Measurements from ENCODE around the gene ETV6.

The ETV6 gene

DNA sequence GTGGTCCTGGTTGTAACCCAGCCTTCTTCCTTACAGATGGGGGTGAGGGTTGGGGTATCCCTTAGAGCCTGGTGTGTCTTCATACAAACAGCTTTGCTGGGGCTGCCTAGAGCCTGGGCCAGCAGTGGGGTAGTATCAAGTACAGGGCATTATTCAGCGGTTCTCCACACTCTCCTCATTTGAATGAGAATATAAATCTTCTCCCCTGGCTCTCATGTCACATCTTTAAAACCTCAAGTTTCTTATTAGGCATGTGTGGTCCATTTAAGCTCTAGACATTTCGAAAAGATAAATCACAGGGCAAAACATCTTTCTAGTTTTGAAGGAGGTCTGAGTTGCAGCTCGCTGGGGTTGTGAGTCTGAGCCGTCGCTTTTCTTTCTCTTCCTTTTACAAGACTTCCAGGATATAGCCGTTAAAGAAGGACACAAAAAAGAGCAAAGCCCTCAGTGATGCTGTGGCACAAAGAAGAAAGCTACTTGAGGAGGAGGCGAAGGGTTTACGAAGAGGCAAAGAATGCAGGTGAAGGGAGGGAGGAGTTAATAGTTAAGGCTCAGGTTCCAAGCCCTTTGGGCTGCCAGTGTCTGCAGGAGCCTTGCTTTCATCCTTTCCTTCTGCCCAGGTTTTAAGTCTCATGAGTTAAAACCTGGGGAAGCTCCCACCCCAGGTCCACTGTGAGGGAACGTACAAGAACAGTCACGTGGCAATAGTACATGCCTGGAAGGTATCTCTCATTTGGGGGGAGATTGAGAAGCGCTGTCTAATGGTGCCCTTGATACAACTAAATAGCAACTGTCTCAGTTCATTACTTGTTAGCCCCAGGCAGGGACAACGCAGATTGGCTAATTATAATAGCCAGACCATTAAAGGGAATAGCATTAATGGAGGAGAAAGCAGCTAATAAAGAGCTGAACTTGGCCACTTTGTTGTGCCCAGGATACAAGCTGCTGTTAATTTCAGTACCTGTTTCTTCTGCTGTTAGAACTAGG lies 94.2 kb downstream of the ETV6 start:
- no peak for DNase-seq (ENCODE audit: low spot score)

DNA sequence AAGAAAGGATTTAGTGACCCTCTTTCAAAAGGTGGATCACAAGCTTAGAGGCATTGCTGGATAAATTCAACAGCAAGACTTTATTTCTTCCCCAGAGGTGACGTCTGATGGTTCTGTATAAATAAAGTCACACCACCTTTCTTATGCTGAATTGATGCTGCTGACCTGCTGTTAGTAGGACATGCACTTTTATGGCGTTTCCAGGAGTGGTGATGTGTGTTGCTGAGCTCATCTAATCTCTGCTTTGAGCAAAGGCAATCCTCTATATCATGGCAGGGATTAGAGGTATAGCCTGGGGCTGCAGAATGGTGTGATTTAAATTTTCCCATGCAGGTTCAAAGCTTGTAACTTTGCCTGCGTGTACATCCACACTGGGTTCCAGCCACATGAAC lies 94.9 kb downstream of the ETV6 start:
- no peak for DNase-seq (ENCODE audit: low spot score)

DNA sequence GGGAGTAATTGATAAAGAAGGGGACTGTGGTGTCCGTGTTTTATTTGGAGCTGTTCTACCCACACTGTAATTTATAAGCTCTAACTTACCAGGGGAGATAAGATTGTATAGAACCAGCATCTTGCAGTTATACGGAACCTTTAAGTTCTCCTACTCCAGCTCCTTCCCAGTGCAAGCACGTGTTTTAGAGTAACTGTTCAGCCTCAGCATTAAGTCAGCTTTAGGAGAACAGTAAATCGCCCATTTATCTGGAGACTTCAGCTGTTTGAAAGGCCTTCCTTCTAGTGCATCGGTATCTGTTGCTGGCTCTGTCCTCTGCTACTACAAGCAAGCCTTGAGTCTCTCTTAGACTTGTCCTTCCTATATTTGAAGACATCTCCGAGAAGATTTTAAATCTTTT lies 95.6 kb downstream of the ETV6 start:
- DNase-seq (ENCODE audit: low spot score): no peak

DNA sequence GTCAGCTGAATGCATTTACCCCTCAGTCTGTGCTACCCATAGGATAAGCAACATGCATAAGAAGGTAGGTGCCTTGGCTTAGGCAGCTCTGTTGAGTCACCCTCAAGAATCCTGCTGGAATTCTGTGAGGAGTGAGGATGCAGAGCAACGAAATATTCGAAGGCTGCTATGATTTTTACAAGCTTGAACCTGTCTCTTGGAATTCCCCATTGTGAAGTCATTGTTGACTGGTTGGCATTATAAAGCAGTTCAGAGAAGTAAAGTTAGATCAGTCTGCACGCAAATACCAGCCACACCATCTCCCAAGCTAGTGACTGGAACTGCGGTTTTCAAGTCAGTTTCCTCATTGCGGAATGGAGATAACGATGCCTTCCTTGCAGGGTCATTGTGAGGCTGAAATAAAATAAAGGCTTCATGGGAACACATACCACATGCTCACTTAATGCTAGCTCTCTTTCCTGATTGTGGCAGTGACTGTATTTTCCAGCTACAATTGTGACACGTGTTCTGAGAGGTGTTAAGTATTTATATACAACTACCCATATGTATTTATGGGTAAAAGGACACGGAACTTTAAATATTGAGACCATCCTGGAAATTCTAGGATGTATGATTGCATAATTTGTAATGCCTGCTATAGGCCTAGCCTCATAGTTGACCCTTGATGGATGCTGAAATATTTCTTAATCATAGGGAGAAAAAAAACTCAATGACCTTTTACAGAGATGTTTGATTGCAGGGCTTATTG lies 96.7 kb downstream of the ETV6 start:
- DNase-seq (ENCODE audit: low spot score): no peak

DNA sequence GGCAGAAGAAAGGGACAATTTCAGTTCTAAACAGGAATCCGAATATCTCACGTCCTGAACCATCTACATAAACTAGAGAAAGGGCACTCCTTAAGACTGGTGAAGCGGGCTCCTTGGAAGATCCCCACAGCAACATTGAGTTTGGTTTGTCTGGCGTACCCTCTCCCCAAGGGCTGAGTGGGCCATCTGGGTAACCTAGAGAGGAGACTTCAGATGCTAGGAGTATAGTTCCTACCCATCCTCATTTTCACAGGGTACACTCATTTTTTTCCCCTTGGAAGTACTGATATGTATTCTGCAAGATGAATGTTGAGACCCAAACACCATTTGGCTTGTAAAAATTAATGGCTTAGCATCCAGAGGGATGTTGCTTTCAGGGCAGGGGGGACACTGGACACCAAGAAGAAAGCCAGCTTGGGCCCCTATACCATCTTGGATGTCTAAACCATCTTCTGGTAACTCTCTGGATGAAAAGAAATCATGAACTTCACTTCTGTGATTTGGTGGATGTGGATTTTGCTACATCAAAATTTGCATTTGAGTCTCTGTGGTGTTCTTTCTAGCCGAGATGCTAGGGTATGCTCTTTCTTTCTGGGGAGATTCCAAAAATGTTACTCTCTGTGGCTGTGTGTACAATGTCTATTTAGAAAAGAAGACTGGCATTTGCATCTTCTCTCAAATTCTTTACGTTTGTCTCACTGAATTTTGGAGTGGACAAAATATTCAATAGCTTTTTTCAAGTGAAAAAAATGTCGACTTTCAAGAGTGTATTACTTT lies 97.7 kb downstream of the ETV6 start:
- DNase-seq (ENCODE audit: low spot score): no peak

- no peak for DNase-seq (ENCODE audit: low spot score)
These were observed 98.5 kb downstream of the ETV6 start for GRCh38 chr12:11747969-11748368.

DNA sequence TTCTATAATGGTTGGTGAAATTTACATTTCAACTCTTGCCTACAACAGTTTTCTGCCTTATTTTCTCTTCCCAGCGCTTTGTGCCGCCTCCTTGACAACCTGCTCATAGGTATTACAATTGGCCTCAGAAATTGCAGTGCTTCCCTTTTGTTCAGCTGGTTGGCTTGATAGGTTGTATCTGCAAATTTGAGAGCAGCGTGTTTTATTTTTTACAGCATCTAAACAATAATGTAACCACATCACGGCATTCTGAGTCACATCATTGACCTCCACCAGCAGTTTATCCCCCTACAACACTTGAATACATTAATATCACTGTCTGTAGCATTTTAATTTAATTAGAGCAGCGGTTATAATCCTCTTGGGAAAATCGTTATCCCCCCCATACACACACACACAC lies 99.4 kb downstream of the ETV6 start:
- no peak for DNase-seq (ENCODE audit: low spot score)

DNA sequence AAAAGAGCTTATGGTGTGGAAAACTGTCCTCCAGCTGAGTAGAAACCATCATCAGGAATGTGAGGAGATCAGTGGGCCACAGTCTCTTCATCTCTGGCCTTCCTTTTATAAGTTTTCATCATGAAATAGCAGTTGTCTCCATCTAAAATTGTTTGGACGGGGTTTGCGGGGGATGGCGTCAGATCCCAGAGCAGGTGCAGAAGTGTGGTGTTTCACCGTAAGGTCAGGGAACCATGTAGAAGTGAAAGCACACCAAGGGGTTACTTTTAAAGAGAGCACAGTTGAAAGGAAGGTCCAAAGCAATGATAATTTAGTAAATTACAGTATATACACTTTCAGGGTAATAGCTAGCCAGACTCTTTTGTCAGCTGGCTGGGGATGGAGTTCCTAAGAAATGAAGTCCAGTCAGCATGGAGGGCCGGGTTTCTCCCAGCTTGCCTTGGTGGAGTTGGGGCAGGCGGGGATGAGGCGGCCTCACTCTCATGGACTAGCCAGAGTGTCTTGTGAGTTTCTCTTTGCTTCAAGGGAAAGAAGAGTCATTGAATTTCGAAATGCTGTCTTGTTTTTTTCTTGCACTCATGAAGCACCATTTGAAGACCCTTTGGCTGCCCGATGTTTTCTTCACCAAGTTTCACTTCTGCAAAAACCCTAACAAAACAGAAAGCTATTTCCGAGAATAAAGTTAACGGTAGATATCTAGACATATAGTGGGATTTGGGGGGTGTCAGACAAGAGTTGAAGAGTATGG lies 100.6 kb downstream of the ETV6 start:
- DNase-seq (ENCODE audit: low spot score): no peak

DNA sequence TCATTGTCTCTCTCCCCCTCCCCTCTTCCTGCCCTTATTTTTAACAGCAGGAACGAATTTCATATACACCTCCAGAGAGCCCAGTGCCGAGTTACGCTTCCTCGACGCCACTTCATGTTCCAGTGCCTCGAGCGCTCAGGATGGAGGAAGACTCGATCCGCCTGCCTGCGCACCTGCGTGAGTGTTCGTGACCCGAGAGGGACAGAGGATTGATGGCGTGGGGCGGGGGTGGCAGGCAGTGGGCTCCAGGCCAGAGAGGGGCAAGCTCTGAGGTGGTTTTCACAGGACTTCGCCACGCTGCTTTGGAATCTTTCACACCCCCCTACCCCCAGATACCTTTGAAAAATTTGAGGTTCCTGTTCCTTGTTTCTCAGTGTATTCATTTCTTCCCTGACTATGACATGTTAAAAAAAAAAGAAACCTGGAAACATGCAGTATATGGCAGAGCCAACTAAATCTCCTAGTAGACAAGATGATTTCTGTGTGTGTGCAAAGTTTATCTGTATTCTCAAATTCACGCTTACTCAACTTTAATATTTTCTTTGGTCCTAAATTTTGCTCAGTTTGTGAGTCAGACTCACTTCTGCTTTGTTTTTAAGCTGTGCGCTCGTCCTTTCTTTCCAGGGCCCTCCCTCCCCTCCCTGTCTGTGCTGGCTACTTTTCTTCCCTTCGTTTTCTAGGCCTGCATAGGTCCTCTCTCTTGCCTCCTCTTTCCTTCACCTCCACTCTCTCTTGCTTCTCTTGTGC lies 103.1 kb downstream of the ETV6 start:
- DNase-seq (ENCODE audit: low spot score): no peak

DNA sequence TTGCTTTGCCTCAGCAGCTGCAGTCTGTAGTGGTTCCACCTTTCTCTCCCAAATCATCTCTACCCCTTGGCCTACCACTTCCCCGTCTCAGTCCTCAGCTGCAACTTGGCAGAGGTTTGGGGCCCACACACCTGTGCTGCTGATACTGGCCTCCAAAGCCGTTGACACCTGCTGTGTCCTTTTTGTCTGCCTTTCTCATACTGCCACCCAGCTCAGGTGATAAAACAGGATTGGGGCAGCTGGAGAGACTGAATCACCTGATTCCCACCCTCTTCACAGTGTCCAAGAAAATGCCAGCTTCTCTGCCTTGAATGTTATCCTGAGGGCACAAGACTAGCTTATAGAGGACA lies 103.7 kb downstream of the ETV6 start:
- no peak for DNase-seq (ENCODE audit: low spot score)

- DNase-seq (ENCODE audit: low spot score): no peak
These were observed 104.4 kb downstream of the ETV6 start for GRCh38 chr12:11753826-11754225.

DNA sequence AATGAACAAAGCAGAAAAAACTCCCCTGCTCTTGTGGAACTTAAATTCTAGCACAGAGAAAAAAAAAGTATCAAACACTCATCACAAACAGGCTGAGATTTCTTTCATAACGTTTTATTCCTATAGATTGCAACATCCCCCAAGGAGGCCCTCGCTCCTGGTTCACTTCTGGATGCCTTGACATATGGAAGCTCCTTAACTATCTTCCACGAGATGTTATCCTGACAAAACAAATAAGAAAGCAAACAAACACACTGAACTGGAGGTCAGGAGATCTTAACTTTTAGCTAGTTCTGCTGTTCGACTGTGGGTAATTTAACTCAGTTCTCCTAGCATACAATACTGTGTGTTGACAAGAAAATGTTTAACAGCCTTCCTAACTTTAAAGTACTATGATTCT lies 104.8 kb downstream of the ETV6 start:
- no peak for DNase-seq (ENCODE audit: low spot score)

- DNase-seq (ENCODE audit: low spot score): no peak
These were observed 105.9 kb downstream of the ETV6 start for GRCh38 chr12:11755302-11755930.

DNA sequence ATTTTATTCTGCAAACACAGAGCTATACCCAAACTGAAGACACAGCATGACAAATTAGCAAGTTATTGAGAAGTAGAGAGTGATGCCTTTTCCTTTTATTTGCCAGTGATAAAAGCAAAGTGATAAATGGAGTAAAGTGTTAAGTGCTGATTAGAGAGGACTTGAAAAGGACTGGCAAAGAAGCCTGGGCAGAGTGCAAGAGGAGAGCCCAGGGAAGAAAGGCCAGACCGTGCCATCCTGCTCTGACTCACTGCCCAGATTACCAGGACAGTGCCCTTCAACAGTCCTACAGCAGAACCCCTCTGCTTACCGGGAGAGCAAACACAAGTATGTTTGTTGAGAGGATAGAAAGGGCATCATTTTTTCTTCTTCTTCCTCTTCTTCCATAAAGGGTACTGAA lies 106.5 kb downstream of the ETV6 start:
- no peak for DNase-seq (ENCODE audit: low spot score)

GRCh38 chr12:11756523-11756922 lies 107.0 kb downstream of the ETV6 start:
- DNase-seq (ENCODE audit: low spot score): no peak

- DNase-seq (ENCODE audit: low spot score): no peak
These were observed 107.6 kb downstream of the ETV6 start for GRCh38 chr12:11757095-11757494.

GRCh38 chr12:11757531-11757930 lies 108.1 kb downstream of the ETV6 start:
- DNase-seq (ENCODE audit: low spot score): no peak

- DNase-seq (ENCODE audit: low spot score): no peak
These were observed 108.6 kb downstream of the ETV6 start for GRCh38 chr12:11758087-11758486.

DNA sequence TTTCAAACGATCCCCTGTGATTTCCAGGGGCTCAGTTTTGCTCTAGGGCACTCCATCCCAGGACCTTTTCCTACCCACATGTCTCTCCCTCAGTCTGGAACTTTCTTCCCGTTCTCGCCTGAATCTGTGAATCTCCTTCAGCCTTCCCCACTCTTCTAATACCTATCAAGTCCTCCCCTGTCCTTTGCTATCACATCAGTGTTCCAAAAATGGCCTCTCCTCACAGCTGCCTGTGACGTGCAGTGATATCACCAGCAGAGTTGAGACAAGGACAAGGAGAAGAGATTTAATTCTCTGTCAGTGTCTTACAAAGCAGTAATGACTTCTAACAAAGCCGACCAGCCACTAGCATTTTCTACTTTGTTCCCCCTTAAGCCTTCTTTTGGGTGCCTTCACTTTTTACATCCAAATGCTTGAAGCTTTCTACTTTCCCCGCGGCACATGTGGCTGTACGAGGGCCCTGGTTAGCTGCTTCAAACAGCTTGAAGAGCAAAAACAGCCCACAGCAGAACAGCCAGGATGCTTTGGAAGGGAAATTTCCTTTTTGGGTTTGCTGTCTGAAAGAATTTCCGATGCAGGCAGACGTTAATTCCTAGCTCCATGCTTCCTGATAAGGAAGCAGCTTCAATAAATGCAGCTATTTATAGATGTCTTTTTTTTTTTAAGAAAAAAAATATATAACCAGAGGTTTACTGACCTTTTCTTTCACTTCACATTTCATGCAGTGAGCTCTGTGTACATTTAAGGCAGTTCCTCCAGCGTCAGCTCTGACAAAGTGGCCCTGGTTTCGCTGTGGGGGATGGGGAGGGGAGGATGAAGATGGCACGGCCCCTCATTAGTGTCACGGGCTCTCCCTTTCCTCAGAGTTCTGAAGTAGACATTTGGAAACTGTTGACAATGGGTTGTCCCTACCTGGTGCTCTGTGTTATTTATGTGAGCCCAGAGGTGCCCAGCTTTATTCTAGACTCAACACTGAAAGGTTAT lies 109.3 kb downstream of the ETV6 start:
- no peak for DNase-seq (ENCODE audit: low spot score)

Measured in HuH-7.5 (cell line).